ENCODE data around the gene BARX2. TPM values are rescaled to one million over a fixed set of nuclear protein-coding genes. Genes with fewer than 3 reads are reported as not detected.

BARX2 gene
- total and polyA plus RNA-seq, 3 experiments from 2014 or later, result not detected

GRCh38 chr11:129427816-129428406 is 52.3 kb downstream of the BARX2 start:
- CTCF ChIA-PET, result no interaction called here
- DNase-seq, result no peak

GRCh38 chr11:129428557-129428956 is 52.9 kb downstream of the BARX2 start:
- Histone ChIP-seq H3K4me3 (ENCODE audit: low read length) (no peak overlapping the region), H3K9me3 (ENCODE audit: low read length) (no peaks in the 10 kb centered on the region), H3K27ac (ENCODE audit: low read depth, low read length) (no peak overlapping the region), H3K27me3 (ENCODE audit: insufficient read depth, low read length, poor library complexity, severe bottlenecking) (no peaks in the 10 kb centered on the region), H3K36me3 (ENCODE audit: insufficient read depth, low read length) (no peaks in the 10 kb centered on the region), H3K4me1 (ENCODE audit: insufficient read depth, low read length) (no peaks in the 10 kb centered on the region)
- Mint-ChIP-seq H3K4me1 (no peaks in the 10 kb centered on the region), H3K9me3 (peaks cover 4 to 8% (median 6%) of the 10 kb centered on the region in 5 donors), H3K4me3 (no peak overlapping the region), H3K36me3 (no peaks in the 10 kb centered on the region), H3K27me3 (peaks cover 13 to 14% of the 10 kb centered on the region in 2 donors), H3K27ac (no peak overlapping the region)
- POLR2A ChIA-PET, result no interaction called here
- CTCF ChIA-PET, result no interaction called here
- no peak for DNase-seq

More at GRCh38 chr11:129427816-129428406, 52.3 kb downstream of the BARX2 start:
- no peak overlapping the region for H3K27ac Mint-ChIP-seq
- no peaks in the 10 kb centered on the region for H3K9me3 ChIP-seq (ENCODE audit: low read length)
- no peaks in the 10 kb centered on the region for H3K27me3 ChIP-seq (ENCODE audit: insufficient read depth, low read length, poor library complexity, severe bottlenecking)
- H3K4me1 Mint-ChIP-seq, result no peaks in the 10 kb centered on the region
- peaks cover 4 to 7% (median 5%) of the 10 kb centered on the region in 5 donors for H3K9me3 Mint-ChIP-seq
- no peak overlapping the region for H3K4me3 ChIP-seq (ENCODE audit: low read length)
- H3K36me3 Mint-ChIP-seq, result no peaks in the 10 kb centered on the region
- peaks cover 8 to 13% of the 10 kb centered on the region in 2 donors for H3K27me3 Mint-ChIP-seq
- H3K36me3 ChIP-seq (ENCODE audit: insufficient read depth, low read length), result no peaks in the 10 kb centered on the region
- POLR2A ChIA-PET, result no interaction called here
- H3K27ac ChIP-seq (ENCODE audit: low read depth, low read length), result no peak overlapping the region
- no peaks in the 10 kb centered on the region for H3K4me1 ChIP-seq (ENCODE audit: insufficient read depth, low read length)
- H3K4me3 Mint-ChIP-seq, result no peak overlapping the region

GRCh38 chr11:129434641-129435498 is 59.2 kb downstream of the BARX2 start:
- DNase-seq, result no peak
- H3K9me3 Mint-ChIP-seq, result peaks cover 4 to 11% (median 6%) of the 10 kb centered on the region in 5 donors
- H3K4me3 ChIP-seq (ENCODE audit: low read length), result no peak overlapping the region
- H3K36me3 Mint-ChIP-seq, result no peaks in the 10 kb centered on the region
- H3K36me3 ChIP-seq (ENCODE audit: insufficient read depth, low read length), result no peaks in the 10 kb centered on the region
- H3K27ac ChIP-seq (ENCODE audit: low read depth, low read length), result no peak overlapping the region
- CTCF ChIA-PET, result no interaction called here
- H3K27ac Mint-ChIP-seq, result no peak overlapping the region
- POLR2A ChIA-PET, result no interaction called here
- H3K27me3 Mint-ChIP-seq, result peaks cover 5 to 9% of the 10 kb centered on the region in 2 donors
- no peaks in the 10 kb centered on the region for H3K4me1 ChIP-seq (ENCODE audit: insufficient read depth, low read length)
- H3K4me3 Mint-ChIP-seq, result no peak overlapping the region
- no peaks in the 10 kb centered on the region for H3K9me3 ChIP-seq (ENCODE audit: low read length)
- H3K27me3 ChIP-seq (ENCODE audit: insufficient read depth, low read length, poor library complexity, severe bottlenecking), result no peaks in the 10 kb centered on the region
- no peaks in the 10 kb centered on the region for H3K4me1 Mint-ChIP-seq

GRCh38 chr11:129435499-129436245 is 60.0 kb downstream of the BARX2 start:
- DNase-seq, result no peak
- Histone ChIP-seq H3K27ac (ENCODE audit: low read depth, low read length) (no peak overlapping the region), H3K4me1 (ENCODE audit: insufficient read depth, low read length) (no peaks in the 10 kb centered on the region), H3K9me3 (ENCODE audit: low read length) (no peaks in the 10 kb centered on the region), H3K4me3 (ENCODE audit: low read length) (no peak overlapping the region), H3K36me3 (ENCODE audit: insufficient read depth, low read length) (no peaks in the 10 kb centered on the region), H3K27me3 (ENCODE audit: insufficient read depth, low read length, poor library complexity, severe bottlenecking) (no peaks in the 10 kb centered on the region)
- H3K36me3 Mint-ChIP-seq, result no peaks in the 10 kb centered on the region
- ChIA-PET POLR2A (no interaction called here), CTCF (no interaction called here)
- peaks cover 5 to 9% of the 10 kb centered on the region in 2 donors for H3K27me3 Mint-ChIP-seq
- H3K4me1 Mint-ChIP-seq, result no peaks in the 10 kb centered on the region
- no peak overlapping the region for H3K27ac Mint-ChIP-seq
- H3K4me3 Mint-ChIP-seq, result no peak overlapping the region
- peaks cover 3 to 11% (median 5%) of the 10 kb centered on the region in 5 donors for H3K9me3 Mint-ChIP-seq

GRCh38 chr11:129436573-129436972 is 60.9 kb downstream of the BARX2 start:
- Mint-ChIP-seq H3K4me3 (no peak overlapping the region), H3K36me3 (no peaks in the 10 kb centered on the region), H3K27ac (no peak overlapping the region), H3K27me3 (peaks cover 5 to 9% of the 10 kb centered on the region in 2 donors), H3K4me1 (no peaks in the 10 kb centered on the region), H3K9me3 (peaks cover 0 to 9% (median under 1%) of the 10 kb centered on the region in 5 donors)
- H3K4me3 ChIP-seq (ENCODE audit: low read length), result no peak overlapping the region
- H3K4me1 ChIP-seq (ENCODE audit: insufficient read depth, low read length), result no peaks in the 10 kb centered on the region
- ChIA-PET POLR2A (no interaction called here), CTCF (no interaction called here)
- DNase-seq, result no peak
- no peak overlapping the region for H3K27ac ChIP-seq (ENCODE audit: low read depth, low read length)
- H3K9me3 ChIP-seq (ENCODE audit: low read length), result no peaks in the 10 kb centered on the region
- no peaks in the 10 kb centered on the region for H3K27me3 ChIP-seq (ENCODE audit: insufficient read depth, low read length, poor library complexity, severe bottlenecking)
- no peaks in the 10 kb centered on the region for H3K36me3 ChIP-seq (ENCODE audit: insufficient read depth, low read length)

GRCh38 chr11:129440028-129440713 is 64.5 kb downstream of the BARX2 start:
- Histone ChIP-seq H3K9me3 (ENCODE audit: low read length) (no peaks in the 10 kb centered on the region), H3K4me3 (ENCODE audit: low read length) (no peak overlapping the region), H3K27me3 (ENCODE audit: insufficient read depth, low read length, poor library complexity, severe bottlenecking) (no peaks in the 10 kb centered on the region), H3K36me3 (ENCODE audit: insufficient read depth, low read length) (no peaks in the 10 kb centered on the region), H3K4me1 (ENCODE audit: insufficient read depth, low read length) (no peaks in the 10 kb centered on the region), H3K27ac (ENCODE audit: low read depth, low read length) (no peak overlapping the region)
- no peaks in the 10 kb centered on the region for H3K4me1 Mint-ChIP-seq
- H3K36me3 Mint-ChIP-seq, result peaks cover 0 to 1% (median 0%) of the 10 kb centered on the region in 3 donors
- H3K9me3 Mint-ChIP-seq, result peaks cover 0 to 12% (median 0%) of the 10 kb centered on the region in 5 donors
- H3K27ac Mint-ChIP-seq, result no peak overlapping the region
- ChIA-PET POLR2A (no interaction called here), CTCF (no interaction called here)
- peaks cover 0 to 4% of the 10 kb centered on the region in 2 donors for H3K27me3 Mint-ChIP-seq
- DNase-seq, result no peak
- H3K4me3 Mint-ChIP-seq, result no peak overlapping the region

GRCh38 chr11:129442171-129442570 is 66.5 kb downstream of the BARX2 start:
- no peaks in the 10 kb centered on the region for H3K36me3 ChIP-seq (ENCODE audit: insufficient read depth, low read length)
- DNase-seq, result no peak
- ChIA-PET POLR2A (no interaction called here), CTCF (no interaction called here)
- H3K4me1 ChIP-seq (ENCODE audit: insufficient read depth, low read length), result no peaks in the 10 kb centered on the region
- Mint-ChIP-seq H3K9me3 (peaks cover 0 to 18% (median 0%) of the 10 kb centered on the region in 5 donors), H3K27me3 (peaks cover 0 to 4% of the 10 kb centered on the region in 2 donors), H3K4me1 (no peaks in the 10 kb centered on the region), H3K27ac (no peak overlapping the region), H3K4me3 (no peak overlapping the region), H3K36me3 (peaks cover 0 to 1% (median 0%) of the 10 kb centered on the region in 3 donors)
- no peak overlapping the region for H3K4me3 ChIP-seq (ENCODE audit: low read length)
- no peaks in the 10 kb centered on the region for H3K9me3 ChIP-seq (ENCODE audit: low read length)
- H3K27me3 ChIP-seq (ENCODE audit: insufficient read depth, low read length, poor library complexity, severe bottlenecking), result no peaks in the 10 kb centered on the region
- H3K27ac ChIP-seq (ENCODE audit: low read depth, low read length), result no peak overlapping the region

Measured in CD8-positive, alpha-beta memory T cell (primary cell).